Neural progenitor cell (in vitro differentiated cells): ENCODE data around the gene TFAP2C.

Experiments used
- EZH2 ChIP-seq: fragments of 200-600 bp; sonication (generic); IDR thresholded peaks from 2 replicates; pipeline ENCODE4 v1.6.1; 2017; ENCODE audit warnings: antibody characterized with exemption, mild to moderate bottlenecking, moderate library complexity
- TF ChIP-seq, protein P1 (sequence below): fragments of 200-600 bp; sonication (generic); IDR thresholded peaks from 2 replicates; pipeline ENCODE4 v1.5.1; 2017; ENCODE audit warnings: antibody characterized with exemption, mild to moderate bottlenecking

DNA sequence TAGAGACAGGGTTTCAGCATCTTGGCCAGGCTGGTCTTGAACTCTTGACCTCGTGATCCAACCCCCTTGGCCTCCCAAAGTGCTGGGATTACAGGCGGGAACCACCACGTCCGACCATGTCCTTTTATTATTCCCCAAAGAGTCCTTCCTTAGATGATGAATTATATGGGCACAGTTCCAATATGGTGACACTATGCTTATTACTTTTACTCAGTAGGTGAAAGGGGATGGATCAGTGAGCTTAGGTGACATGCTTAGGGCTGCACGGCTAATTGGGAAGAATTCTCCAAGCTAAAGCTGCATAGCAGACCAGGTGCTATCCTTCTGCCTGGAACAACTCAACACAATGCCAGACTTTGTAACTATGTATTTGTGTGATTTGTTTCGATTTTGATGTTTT is 38.2 kb upstream of the TFAP2C start:
- TF ChIP-seq, protein P1, sequence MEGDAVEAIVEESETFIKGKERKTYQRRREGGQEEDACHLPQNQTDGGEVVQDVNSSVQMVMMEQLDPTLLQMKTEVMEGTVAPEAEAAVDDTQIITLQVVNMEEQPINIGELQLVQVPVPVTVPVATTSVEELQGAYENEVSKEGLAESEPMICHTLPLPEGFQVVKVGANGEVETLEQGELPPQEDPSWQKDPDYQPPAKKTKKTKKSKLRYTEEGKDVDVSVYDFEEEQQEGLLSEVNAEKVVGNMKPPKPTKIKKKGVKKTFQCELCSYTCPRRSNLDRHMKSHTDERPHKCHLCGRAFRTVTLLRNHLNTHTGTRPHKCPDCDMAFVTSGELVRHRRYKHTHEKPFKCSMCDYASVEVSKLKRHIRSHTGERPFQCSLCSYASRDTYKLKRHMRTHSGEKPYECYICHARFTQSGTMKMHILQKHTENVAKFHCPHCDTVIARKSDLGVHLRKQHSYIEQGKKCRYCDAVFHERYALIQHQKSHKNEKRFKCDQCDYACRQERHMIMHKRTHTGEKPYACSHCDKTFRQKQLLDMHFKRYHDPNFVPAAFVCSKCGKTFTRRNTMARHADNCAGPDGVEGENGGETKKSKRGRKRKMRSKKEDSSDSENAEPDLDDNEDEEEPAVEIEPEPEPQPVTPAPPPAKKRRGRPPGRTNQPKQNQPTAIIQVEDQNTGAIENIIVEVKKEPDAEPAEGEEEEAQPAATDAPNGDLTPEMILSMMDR: no peak
- TF ChIP-seq EZH2: no peak
